ENCODE data around the gene MS4A6E. TPM values are rescaled to one million over a fixed set of nuclear protein-coding genes. Genes with fewer than 3 reads are reported as not detected.

The MS4A6E gene
- total RNA-seq, 4 donors from 2014 or later: not detected

GRCh38 chr11:60318726-60319125, 8.3 kb upstream of the MS4A6E start:
- TF ChIP-seq POLR2AphosphoS5 (IDR thresholded peaks at IDR 0.05): no peak
- TF ChIP-seq, protein P1, sequence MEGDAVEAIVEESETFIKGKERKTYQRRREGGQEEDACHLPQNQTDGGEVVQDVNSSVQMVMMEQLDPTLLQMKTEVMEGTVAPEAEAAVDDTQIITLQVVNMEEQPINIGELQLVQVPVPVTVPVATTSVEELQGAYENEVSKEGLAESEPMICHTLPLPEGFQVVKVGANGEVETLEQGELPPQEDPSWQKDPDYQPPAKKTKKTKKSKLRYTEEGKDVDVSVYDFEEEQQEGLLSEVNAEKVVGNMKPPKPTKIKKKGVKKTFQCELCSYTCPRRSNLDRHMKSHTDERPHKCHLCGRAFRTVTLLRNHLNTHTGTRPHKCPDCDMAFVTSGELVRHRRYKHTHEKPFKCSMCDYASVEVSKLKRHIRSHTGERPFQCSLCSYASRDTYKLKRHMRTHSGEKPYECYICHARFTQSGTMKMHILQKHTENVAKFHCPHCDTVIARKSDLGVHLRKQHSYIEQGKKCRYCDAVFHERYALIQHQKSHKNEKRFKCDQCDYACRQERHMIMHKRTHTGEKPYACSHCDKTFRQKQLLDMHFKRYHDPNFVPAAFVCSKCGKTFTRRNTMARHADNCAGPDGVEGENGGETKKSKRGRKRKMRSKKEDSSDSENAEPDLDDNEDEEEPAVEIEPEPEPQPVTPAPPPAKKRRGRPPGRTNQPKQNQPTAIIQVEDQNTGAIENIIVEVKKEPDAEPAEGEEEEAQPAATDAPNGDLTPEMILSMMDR (IDR thresholded peaks at IDR 0.05): no peak
- no peak for TF ChIP-seq POLR2A (IDR thresholded peaks at IDR 0.05; ENCODE audit: low read depth)
- TF ChIP-seq EP300 (IDR thresholded peaks at IDR 0.05): no peak
- peaks cover 0 to 40% (median 11%) of the 10 kb centered on the region in 4 donors for H3K9me3 ChIP-seq
- no peaks in the 10 kb centered on the region for H3K36me3 ChIP-seq
- 81% methylated on average over 2 of the region's 2 CpGs for WGBS
- H3K4me1 ChIP-seq: no peaks in the 10 kb centered on the region
- no peak overlapping the region for H3K27ac ChIP-seq (replicated peaks in 1 of 4)
- no peaks in the 10 kb centered on the region for H3K27me3 ChIP-seq
- intact Hi-C loops (cut with DNase I): no loop called here
- no peak overlapping the region for H3K4me3 ChIP-seq
- no peak for DNase-seq (ENCODE audit: extremely low spot score)

GRCh38 chr11:60321051-60321450, 6.0 kb upstream of the MS4A6E start:
- intact Hi-C loops (cut with DNase I): no loop called here
- peaks cover 0 to 43% (median 11%) of the 10 kb centered on the region in 4 donors for H3K9me3 ChIP-seq
- no peaks in the 10 kb centered on the region for H3K4me1 ChIP-seq
- H3K36me3 ChIP-seq: no peaks in the 10 kb centered on the region
- no peaks in the 10 kb centered on the region for H3K27me3 ChIP-seq
- DNase-seq (ENCODE audit: extremely low spot score): no peak
- no peak for TF ChIP-seq POLR2AphosphoS5 (IDR thresholded peaks at IDR 0.05)
- no peak for TF ChIP-seq EP300 (IDR thresholded peaks at IDR 0.05)
- no peak for TF ChIP-seq POLR2A (IDR thresholded peaks at IDR 0.05; ENCODE audit: low read depth)
- TF ChIP-seq, protein P1 (IDR thresholded peaks at IDR 0.05): no peak
- H3K27ac ChIP-seq (replicated peaks in 1 of 4): no peak overlapping the region
- no peak overlapping the region for H3K4me3 ChIP-seq

- H3K36me3 ChIP-seq: no peaks in the 10 kb centered on the region
- peaks cover 0 to 22% (median 3%) of the 10 kb centered on the region in 4 donors for H3K9me3 ChIP-seq
- H3K27ac ChIP-seq (replicated peaks in 1 of 4): no peak overlapping the region
- H3K27me3 ChIP-seq: no peaks in the 10 kb centered on the region
- TF ChIP-seq POLR2A (IDR thresholded peaks at IDR 0.05; ENCODE audit: low read depth) (no peak), EP300 (IDR thresholded peaks at IDR 0.05) (no peak), POLR2AphosphoS5 (IDR thresholded peaks at IDR 0.05) (no peak)
- TF ChIP-seq, protein P1 (IDR thresholded peaks at IDR 0.05): no peak
- DNase-seq (ENCODE audit: extremely low spot score): no peak
- no peaks in the 10 kb centered on the region for H3K4me1 ChIP-seq
- H3K4me3 ChIP-seq: no peak overlapping the region
- intact Hi-C loops (cut with DNase I): no loop called here
Measured at GRCh38 chr11:60328460-60328859, 1.4 kb downstream of the MS4A6E start.

- TF ChIP-seq, protein P1 (IDR thresholded peaks at IDR 0.05): no peak
- intact Hi-C loops (cut with DNase I): no loop called here
- H3K36me3 ChIP-seq: no peaks in the 10 kb centered on the region
- 45% methylated on average over 3 of the region's 3 CpGs for WGBS
- H3K27ac ChIP-seq (replicated peaks in 1 of 4): no peak overlapping the region
- H3K27me3 ChIP-seq: no peaks in the 10 kb centered on the region
- H3K4me1 ChIP-seq: no peaks in the 10 kb centered on the region
- H3K9me3 ChIP-seq: peaks cover 0 to 5% (median 0%) of the 10 kb centered on the region in 4 donors
- DNase-seq (ENCODE audit: extremely low spot score): no peak
- no peak overlapping the region for H3K4me3 ChIP-seq
Measured at GRCh38 chr11:60332846-60333245, 5.8 kb downstream of the MS4A6E start.

DNA sequence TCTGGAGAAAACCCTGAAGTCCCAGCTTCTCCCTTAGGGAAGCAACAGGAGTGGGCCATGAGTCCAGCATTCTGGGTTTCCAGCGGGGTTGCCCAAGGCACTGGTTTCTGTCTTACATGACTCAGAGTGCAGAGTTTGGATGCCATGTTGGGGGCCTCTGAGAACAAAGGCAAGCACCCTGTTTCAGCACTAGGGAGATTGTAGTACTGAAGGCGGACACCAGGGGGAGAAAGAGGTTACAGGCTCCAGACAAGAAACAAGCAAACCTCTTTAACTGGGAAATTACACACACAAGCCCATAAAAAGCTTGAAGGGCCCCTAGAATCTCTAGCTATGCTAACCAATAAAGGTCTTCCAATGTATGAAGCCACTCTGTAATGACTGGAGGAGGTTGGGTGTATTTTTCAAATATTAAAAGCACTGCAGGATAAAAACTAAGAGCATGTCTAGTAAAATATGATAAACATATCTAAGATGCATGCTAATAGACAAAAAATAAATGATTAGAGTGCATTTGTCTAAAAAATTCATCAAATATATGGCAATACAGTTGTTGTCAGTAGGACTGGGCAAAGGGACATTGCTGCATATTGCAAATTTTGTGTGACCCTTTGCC, 7.1 kb downstream of the MS4A6E start:
- TF ChIP-seq, protein P1 (IDR thresholded peaks at IDR 0.05): peak; percentile 39 to 65 (median 43)
- TF ChIP-seq POLR2AphosphoS5 (IDR thresholded peaks at IDR 0.05) (no peak), POLR2A (IDR thresholded peaks at IDR 0.05; ENCODE audit: low read depth) (no peak)
- intact Hi-C loops (cut with DNase I): no loop called here
- Histone ChIP-seq H3K27me3 (no peaks in the 10 kb centered on the region), H3K9me3 (peaks cover 0 to 5% (median 0%) of the 10 kb centered on the region in 4 donors), H3K27ac (replicated peaks in 1 of 4) (no peak overlapping the region), H3K4me1 (no peaks in the 10 kb centered on the region), H3K36me3 (no peaks in the 10 kb centered on the region), H3K4me3 (no peak overlapping the region)
- 39% methylated on average over 2 of the region's 2 CpGs for WGBS
- DNase-seq (ENCODE audit: extremely low spot score): no peak
